ENCODE data around the gene GGA3.

The GGA3 gene

GRCh38 chr17:75245011-75245410, 16.4 kb downstream of the GGA3 start:
- no peak for DNase-seq

GRCh38 chr17:75244133-75244866, 17.1 kb downstream of the GGA3 start:
- DNase-seq = no peak

GRCh38 chr17:75242461-75243042, 18.9 kb downstream of the GGA3 start:
- DNase-seq = no peak

- no peak for DNase-seq
Measured at GRCh38 chr17:75241996-75242460, 19.4 kb downstream of the GGA3 start.

- no peak for DNase-seq
Measured at GRCh38 chr17:75241502-75241901, 19.9 kb downstream of the GGA3 start.

- no peak for DNase-seq
Measured at GRCh38 chr17:75241143-75241430, 20.3 kb downstream of the GGA3 start.

GRCh38 chr17:75240394-75241142, 20.8 kb downstream of the GGA3 start:
- DNase-seq = no peak

GRCh38 chr17:75239778-75240393, 21.5 kb downstream of the GGA3 start:
- no peak for DNase-seq

GRCh38 chr17:75239214-75239613, 22.2 kb downstream of the GGA3 start:
- no peak for DNase-seq

- DNase-seq = peak; percentile 61
Measured at GRCh38 chr17:75238684-75239191, 22.7 kb downstream of the GGA3 start.

GRCh38 chr17:75238020-75238580, 23.3 kb downstream of the GGA3 start:
- no peak for DNase-seq

- no peak for DNase-seq
Measured at GRCh38 chr17:75237100-75238014, 24.0 kb downstream of the GGA3 start.

GRCh38 chr17:75232786-75233185, 28.6 kb downstream of the GGA3 start:
- DNase-seq = no peak

GRCh38 chr17:75231741-75232464, 29.5 kb downstream of the GGA3 start:
- no peak for DNase-seq

- no peak for DNase-seq
Measured at GRCh38 chr17:75231071-75231470, 30.3 kb downstream of the GGA3 start.

GRCh38 chr17:75228847-75229246, 32.6 kb downstream of the GGA3 start:
- DNase-seq = no peak

GRCh38 chr17:75228305-75228704, 33.1 kb downstream of the GGA3 start:
- DNase-seq = no peak

- no peak for DNase-seq
Measured at GRCh38 chr17:75227729-75228128, 33.7 kb downstream of the GGA3 start.

- DNase-seq = no peak
Measured at GRCh38 chr17:75225016-75225415, 36.4 kb downstream of the GGA3 start.

GRCh38 chr17:75219815-75220214, 41.6 kb downstream of the GGA3 start:
- DNase-seq = no peak

- no peak for DNase-seq
Measured at GRCh38 chr17:75218131-75218530, 43.3 kb downstream of the GGA3 start.
